HK-2 (cell line): ENCODE results near the gene MYH16.
"Not testable (repeated sequence)": the region's sequence is repeated elsewhere in the genome, so short reads cannot be mapped to it uniquely, and the experiment has no call there.

ENCODE experiments used
- DNase-seq: peaks from one replicate; pipeline ENCODE4 v3.0.0-alpha.2; 2018; ENCODE audit not compliant: unreplicated experiment

The MYH16 gene

GRCh38 chr7:99305473-99306260 lies 33.0 kb downstream of the MYH16 start:
- no peak for DNase-seq

DNA sequence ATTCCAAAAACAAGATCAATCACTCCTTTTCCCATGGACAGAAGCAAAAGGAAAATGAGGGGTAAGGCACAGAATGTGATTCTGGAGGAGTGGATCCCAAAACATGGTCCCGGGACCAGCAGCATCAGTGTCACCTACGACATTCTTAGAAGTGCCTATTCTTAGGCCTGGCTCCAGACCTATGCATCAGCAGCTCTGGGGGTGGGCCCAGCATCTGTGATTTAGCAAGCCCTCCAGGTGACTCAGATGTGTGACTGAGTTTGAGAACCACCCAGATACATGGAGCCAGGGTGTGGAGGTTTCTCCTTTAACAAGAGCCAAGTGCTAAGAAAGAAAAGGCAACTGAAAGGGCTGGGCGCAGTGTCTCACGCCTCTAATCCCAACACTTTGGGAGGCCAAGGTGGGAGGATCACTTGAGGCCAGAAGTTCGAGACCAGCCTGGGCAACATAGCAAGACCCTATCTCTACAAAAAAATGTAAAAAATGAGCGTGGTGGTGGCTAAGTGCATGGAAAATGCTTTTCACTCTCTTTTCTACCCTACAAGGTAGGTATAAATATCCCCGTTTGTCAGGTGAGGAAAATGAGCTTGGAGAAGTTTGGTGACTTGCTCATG lies 35.9 kb downstream of the MYH16 start:
- DNase-seq = no peak

GRCh38 chr7:99309111-99309510 lies 36.5 kb downstream of the MYH16 start:
- DNase-seq = no peak

DNA sequence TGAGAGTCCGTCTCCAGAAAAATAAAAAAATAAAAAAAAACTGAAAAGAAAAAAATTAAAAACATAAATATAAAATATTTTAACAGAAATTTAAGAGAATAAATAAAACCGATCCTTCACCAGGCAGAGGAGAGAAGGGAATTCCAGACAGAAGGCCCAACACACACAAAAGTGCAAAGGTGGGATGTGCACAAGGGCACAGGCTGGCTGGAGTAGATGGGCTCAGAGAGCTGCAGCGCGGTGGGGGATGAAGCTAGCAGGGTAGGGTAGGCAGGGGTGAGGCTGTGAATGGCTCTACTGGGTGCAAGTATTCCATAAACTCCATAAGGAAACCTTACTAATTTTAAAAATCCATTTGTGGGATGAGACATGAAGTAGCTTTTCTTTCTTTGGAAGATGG lies 37.4 kb downstream of the MYH16 start:
- no peak for DNase-seq

GRCh38 chr7:99311702-99312101 lies 39.1 kb downstream of the MYH16 start:
- no peak for DNase-seq

GRCh38 chr7:99312316-99313203 lies 39.9 kb downstream of the MYH16 start:
- DNase-seq = peak; percentile 71

- DNase-seq = no peak
Measured at GRCh38 chr7:99313204-99313573, 40.5 kb downstream of the MYH16 start.

GRCh38 chr7:99314504-99314903 lies 41.9 kb downstream of the MYH16 start:
- no peak for DNase-seq

DNA sequence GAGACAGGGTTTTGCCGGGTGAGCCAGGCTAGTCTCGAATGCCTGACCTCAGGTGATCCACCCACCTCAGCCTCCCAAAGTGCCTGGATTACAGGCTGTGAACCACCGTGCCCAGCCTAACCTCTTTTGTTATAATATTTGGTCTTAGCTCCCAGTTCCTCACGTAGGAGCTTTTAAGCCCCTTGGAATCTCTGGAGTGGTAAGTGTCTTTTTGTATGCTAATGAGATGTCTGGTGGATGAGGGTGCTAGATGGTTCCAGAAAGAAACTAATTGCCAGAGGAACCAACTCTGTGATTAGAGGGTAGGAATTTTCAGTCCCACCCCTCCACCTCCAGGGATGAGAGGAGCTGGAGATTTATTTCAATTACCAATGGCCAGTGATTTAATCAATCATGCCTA lies 47.7 kb downstream of the MYH16 start:
- no peak for DNase-seq

DNA sequence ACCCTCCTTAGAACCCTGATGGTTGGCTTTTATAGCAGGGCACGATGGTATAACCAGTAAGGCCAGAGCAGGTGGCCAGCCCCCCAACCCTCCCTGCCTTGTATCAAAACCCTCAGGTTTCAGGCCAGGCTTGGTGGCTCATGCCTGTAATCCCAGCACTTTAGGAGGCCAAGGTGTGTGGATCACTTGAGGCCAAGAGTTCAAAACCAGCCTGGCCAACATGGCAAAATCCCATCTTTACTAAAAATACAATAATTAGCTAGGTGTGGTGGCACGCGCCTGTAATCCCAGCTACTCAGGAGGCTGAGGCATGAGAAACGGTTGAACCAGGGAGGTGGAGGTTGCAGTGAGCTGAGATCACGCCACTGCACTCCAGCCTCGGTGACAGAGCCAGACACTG lies 50.0 kb downstream of the MYH16 start:
- DNase-seq = not testable (repeated sequence)

- DNase-seq = no peak
Measured at GRCh38 chr7:99324559-99324958, 51.9 kb downstream of the MYH16 start.

GRCh38 chr7:99325001-99325493 lies 52.4 kb downstream of the MYH16 start:
- DNase-seq = no peak

GRCh38 chr7:99325592-99326407 lies 53.2 kb downstream of the MYH16 start, which contains the start of gene ARPC1A:
Gene ARPC1A (plus strand): TSS chr7:99325898. CDS start chr7:99333354, 7,456 bp downstream.
- DNase-seq = peak; percentile 95

- no peak for DNase-seq
Measured at GRCh38 chr7:99326408-99326782, 53.8 kb downstream of the MYH16 start.

- not testable (repeated sequence) for DNase-seq
Measured at GRCh38 chr7:99330314-99330961, 57.8 kb downstream of the MYH16 start.

DNA sequence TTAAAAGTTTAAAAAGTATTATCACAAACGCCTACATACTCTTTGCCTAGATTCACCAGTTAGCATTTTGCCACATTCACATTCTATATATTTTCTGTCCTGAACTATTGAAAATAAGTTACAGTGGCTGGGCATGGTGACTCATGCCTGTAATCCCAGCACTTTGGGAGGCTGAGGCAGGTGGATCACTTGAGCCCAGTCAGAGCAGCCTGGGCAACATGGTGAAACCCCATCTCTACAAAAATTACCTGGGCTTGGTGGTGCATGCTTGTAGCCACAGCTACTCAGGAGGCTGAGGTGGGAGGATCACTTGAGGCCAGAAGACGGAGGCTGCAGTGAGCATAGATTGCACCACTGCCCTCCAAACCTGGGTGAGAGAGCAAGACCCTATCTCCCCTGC lies 58.4 kb downstream of the MYH16 start:
- no peak for DNase-seq

- DNase-seq = no peak
Measured at GRCh38 chr7:99339595-99339994, 67.0 kb downstream of the MYH16 start.

DNA sequence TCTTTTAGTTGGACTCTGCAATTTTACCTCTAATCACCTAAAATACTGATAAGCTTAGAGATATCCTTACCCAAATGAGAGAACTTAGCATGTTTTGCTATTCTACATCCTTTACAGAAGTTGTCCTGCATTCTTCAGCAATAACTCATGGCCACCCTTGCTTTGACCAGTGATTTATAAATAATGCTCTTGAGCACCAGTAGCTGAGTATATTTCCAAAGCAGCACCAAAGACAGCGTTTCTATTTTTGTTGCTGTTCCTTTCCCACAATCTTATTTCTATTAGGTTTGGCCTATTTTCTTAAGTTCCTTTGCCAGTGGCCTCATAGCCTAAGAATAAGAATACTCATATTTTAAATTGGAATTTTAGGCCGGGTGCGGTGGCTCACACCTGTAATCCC lies 68.0 kb downstream of the MYH16 start:
- DNase-seq = no peak

DNA sequence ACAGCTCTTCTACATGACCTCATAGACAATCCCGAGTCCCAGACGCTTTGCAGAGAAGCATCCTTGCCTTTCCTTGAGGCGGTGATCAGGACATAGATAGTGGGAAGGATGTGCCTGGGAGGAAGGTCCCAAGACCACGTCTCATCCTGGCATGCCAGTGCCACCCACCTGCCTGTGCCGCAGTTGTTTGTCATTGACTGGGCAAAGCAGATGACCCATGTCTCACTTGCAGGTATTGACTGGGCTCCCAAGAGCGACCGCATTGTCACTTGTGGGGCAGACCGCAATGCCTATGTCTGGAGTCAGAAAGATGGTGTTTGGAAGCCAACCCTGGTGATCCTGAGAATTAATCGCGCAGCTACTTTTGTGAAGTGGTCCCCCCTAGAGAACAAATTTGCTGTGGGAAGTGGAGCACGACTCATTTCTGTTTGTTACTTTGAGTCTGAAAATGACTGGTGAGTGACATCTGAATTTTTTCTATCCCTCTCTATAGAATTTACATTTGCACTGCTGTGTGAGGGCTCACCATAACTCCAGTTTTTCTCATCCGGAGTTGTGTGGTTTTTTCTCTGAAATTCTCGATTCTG lies 71.5 kb downstream of the MYH16 start:
- DNase-seq = no peak

- not testable (repeated sequence) for DNase-seq
Measured at GRCh38 chr7:99350641-99351040, 78.0 kb downstream of the MYH16 start.

- no peak for DNase-seq
Measured at GRCh38 chr7:99352247-99352646, 79.6 kb downstream of the MYH16 start.
